RKO (cell line): ENCODE data around the gene BCL10.

Source experiments
- DNase-seq: peaks from one replicate; pipeline ENCODE4 v3.0.0-alpha.2; 2016; ENCODE audit warnings: low spot score

The BCL10 gene

DNA sequence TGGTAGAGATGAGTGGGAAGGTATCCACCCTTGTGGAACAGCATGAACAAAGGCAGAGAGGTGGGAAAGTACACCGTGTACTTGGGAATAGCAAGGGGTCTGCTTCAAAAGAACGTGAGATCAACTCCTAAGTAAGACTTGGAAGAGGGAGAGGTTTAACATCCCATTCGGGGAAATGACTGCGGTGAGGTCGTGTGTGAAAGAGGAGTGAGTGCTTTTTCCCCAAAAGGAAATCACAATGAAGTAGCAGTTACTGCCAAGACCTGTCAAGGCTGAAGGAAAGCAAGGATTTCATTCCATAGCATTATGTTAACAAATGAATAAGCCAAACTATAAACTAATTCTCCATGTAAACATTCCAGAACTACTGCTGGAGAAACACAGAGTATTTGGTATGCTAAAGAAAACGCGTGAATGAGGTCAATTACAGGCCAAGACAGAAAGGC lies 55.7 kb downstream of the BCL10 start:
- no peak for DNase-seq

GRCh38 chr1:85219853-85220610 lies 56.4 kb downstream of the BCL10 start:
- DNase-seq, result no peak

- no peak for DNase-seq
These were observed 59.7 kb downstream of the BCL10 start for GRCh38 chr1:85216697-85217096.
